A172 (cell line): Measurements from ENCODE around the gene GSX1. TPM values are rescaled to one million over a fixed set of nuclear protein-coding genes. Genes with fewer than 3 reads are reported as not detected.

Source experiments
- DNase-seq: peaks from one replicate; pipeline ENCODE4 v3.0.0-alpha.2; 2015; ENCODE audit warnings: low spot score
- total RNA-seq: library from RNA; depleted of rRNA; stranded (reverse); fragments of >200 nt; shearing (Covaris generic); gene quantifications from 2 replicates; pipeline ENCODE4 v1.2.3, GENCODE V29; 2014; rRNA removed

GSX1 gene
- total RNA-seq, 1 experiment from 2014 or later, result not detected

DNA sequence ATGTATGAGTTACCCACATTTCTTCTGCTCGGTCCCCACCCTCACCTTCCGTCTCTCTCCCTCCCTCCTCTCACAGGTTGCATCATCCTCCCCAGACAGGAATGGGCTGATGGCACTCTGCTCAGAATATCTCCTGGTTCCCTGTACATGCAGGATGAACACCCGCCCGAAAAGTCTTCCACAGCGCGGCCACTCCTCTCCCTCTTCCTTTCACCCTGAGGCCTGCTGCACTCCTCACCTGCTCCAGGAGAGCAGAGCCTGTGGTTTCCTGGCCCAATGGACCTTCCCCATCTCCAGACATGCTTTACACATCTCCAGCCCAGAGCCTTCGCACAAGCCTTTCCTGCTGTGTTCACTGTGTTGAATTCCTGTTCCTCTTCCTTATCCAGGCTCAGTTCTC is 40.9 kb downstream of the GSX1 start:
- DNase-seq, result no peak

DNA sequence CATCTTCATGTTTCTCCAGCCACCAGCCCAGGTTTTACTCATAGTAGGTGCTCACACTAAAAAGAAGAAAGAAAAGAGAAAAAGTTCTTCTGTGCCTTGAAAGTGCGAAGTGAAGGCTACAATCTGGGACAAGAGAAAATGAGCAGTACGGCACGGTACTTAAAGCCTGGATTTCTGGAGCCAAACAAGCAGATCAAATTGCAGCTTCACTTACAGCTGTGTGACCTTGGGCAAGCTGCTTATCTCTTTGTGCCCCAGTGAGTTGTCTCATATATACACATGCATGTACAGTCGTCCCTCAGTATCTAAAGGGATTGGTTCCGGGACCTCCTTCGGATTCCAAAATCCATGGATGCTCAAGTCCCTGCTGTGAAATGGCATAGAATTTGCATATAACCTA is 41.8 kb downstream of the GSX1 start:
- no peak for DNase-seq

DNA sequence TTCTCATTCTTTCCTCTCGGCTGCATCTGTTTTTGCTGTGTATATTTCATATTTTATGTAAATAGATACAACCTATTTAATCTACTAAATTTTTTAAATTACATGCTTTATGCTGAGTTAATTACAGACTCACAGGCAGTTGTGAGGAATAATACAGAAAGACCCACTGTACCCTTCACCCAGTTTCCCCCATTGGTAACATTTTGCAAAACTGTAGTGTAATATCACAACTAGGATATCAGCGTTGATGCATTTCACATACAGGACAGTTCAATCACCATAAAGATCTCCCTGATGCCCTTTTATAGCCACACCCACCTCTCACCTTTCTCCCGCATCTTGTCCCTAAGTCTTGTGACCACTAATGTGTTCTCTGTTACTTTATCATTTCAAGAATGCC is 43.5 kb downstream of the GSX1 start:
- no peak for DNase-seq

DNA sequence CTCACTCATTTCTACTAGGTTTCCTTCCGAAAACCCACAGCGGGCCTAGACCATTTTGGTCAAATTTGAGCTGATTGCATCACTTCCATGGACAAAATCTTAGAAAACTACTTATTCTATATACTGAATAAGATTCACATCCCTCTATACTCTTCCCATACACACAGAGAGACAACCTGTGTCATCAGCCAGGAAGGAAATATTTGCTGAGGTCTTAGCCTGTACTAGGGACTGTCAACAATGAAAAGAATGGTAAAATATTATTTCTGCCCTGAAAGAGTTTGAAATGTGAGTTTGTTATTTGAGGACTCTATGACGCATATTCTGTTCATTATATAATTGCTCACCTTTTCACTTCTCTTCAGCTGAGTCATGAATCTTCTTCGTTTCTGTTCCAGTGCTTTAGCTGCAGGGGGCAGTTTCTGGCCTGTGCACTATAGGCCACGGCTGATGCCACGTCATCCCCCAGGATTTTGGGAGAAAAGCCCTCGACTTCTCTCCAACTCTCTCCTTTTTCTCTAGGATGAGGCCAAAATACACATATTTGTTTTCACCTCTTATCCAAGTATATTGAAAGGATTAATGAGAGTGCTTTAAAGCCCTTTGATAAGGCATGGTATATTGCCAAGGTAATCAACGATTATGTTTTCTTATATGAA is 47.7 kb downstream of the GSX1 start:
- peak; percentile 59 for DNase-seq

DNA sequence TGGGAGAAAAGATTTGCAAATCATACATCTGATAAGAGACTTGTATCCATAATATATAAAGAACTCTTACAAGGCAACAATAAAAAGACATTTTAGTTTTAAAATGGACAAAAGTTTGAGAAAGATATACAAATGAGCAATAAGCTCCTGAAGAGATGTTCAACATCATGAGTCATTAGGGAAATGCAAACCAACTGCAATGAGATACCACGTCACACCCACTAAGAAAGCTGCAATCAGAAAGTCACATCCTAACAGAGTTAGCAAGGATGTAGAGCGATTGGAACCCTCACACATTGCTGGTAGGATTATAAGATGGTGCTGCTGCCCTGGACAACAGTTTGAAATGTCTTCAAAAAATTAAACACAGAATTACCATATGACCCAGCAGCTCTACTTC is 50.3 kb downstream of the GSX1 start:
- DNase-seq, result peak; percentile 8

Other genes starting within 250 kb of the GSX1 start
- 7.0 and 8.5 TPM in 2 replicates for gene LNX2, start 172.0 kb upstream of the GSX1 start, total RNA-seq
- 86.6 and 88.3 TPM in 2 replicates for gene POLR1D, start 170.6 kb upstream of the GSX1 start, total RNA-seq
- gene PDX1, start 127.5 kb downstream of the GSX1 start, total RNA-seq, result 0.22 TPM in 1 of 2 replicates, not detected in the other
- not detected in 2 replicates for gene CDX2, start 176.8 kb downstream of the GSX1 start, total RNA-seq
- gene URAD, start 196.2 kb downstream of the GSX1 start, total RNA-seq, result not detected in 2 replicates